HT-29 (cell line): ENCODE data around the gene OOSP3. TPM values are rescaled to one million over a fixed set of nuclear protein-coding genes. Genes with fewer than 3 reads are reported as not detected.

ENCODE experiments used
- DNase-seq: peaks from one replicate; pipeline ENCODE4 v3.0.0-alpha.2; 2015; ENCODE audit warnings: low spot score
- total RNA-seq: library from RNA; depleted of rRNA; stranded (reverse); fragments of >200 nt; shearing (Covaris generic); gene quantifications from 2 replicates; pipeline ENCODE4 v1.2.3, GENCODE V29; 2014; rRNA removed

The OOSP3 gene
- total RNA-seq, 1 experiment from 2014 or later: not detected

GRCh38 chr11:59943997-59944714 is 65.6 kb downstream of the OOSP3 start:
- no peak for DNase-seq

- no peak for DNase-seq
These were observed 66.1 kb downstream of the OOSP3 start for GRCh38 chr11:59944720-59945119.

Other genes with a start within 250 kb of the OOSP3 start
- 14.6 and 15.6 TPM in 2 replicates for gene PATL1, start 209.7 kb upstream of the OOSP3 start, total RNA-seq
- not detected in 2 replicates for gene OR10V1, start 164.9 kb upstream of the OOSP3 start, total RNA-seq
- 80.6 and 86.5 TPM in 2 replicates for gene STX3, start 123.4 kb upstream of the OOSP3 start, total RNA-seq
- 94.0 and 100 TPM in 2 replicates for gene MRPL16, start 68.0 kb upstream of the OOSP3 start, total RNA-seq
- gene CBLIF, start 33.3 kb upstream of the OOSP3 start, total RNA-seq: not detected in 2 replicates
- gene TCN1, start 12.3 kb upstream of the OOSP3 start, total RNA-seq: 1.4 and 4.2 TPM in 2 replicates
- not detected in 2 replicates for gene OOSP1, start 59.6 kb downstream of the OOSP3 start, total RNA-seq
- not detected in 2 replicates for gene OOSP4A, start 85.3 kb downstream of the OOSP3 start, total RNA-seq
- gene OOSP4B, start 138.4 kb downstream of the OOSP3 start, total RNA-seq: not detected in 2 replicates
- not detected in 2 replicates for gene OOSP2, start 161.6 kb downstream of the OOSP3 start, total RNA-seq
- gene MS4A3, start 177.9 kb downstream of the OOSP3 start, total RNA-seq: not detected in 2 replicates
- gene MS4A2, start 209.9 kb downstream of the OOSP3 start, total RNA-seq: not detected in 2 replicates